Glutamatergic neuron (in vitro differentiated cells): ENCODE data around the gene PTPRCAP. TPM values are rescaled to one million over a fixed set of nuclear protein-coding genes. Genes with fewer than 3 reads are reported as not detected.

Source experiments
- DNase-seq: peaks from one replicate; pipeline ENCODE4 v3.0.0; 2022
- H3K27ac Mint-ChIP-seq: one replicate; pipeline ENCODE4 v1.8.0; 2020; ENCODE audit warnings: mild to moderate bottlenecking, mixed read lengths, inconsistent platforms; ENCODE audit not compliant: unreplicated experiment
- H3K27me3 Mint-ChIP-seq: one replicate; pipeline ENCODE4 v1.8.0; 2020; ENCODE audit warnings: mild to moderate bottlenecking, moderate library complexity, mixed read lengths, inconsistent platforms; ENCODE audit not compliant: unreplicated experiment
- H3K36me3 Mint-ChIP-seq: one replicate; pipeline ENCODE4 v1.8.0; 2020; ENCODE audit warnings: mild to moderate bottlenecking, mixed read lengths, inconsistent platforms; ENCODE audit not compliant: unreplicated experiment
- H3K4me1 Mint-ChIP-seq: one replicate; pipeline ENCODE4 v1.8.0; 2020; ENCODE audit warnings: mild to moderate bottlenecking, low read depth, mixed read lengths, inconsistent platforms; ENCODE audit not compliant: unreplicated experiment
- H3K4me3 Mint-ChIP-seq: one replicate; pipeline ENCODE4 v1.8.0; 2020; ENCODE audit warnings: mild to moderate bottlenecking, mixed read lengths, inconsistent platforms; ENCODE audit not compliant: unreplicated experiment
- H3K9me3 Mint-ChIP-seq: one replicate; pipeline ENCODE4 v1.8.0; 2020; ENCODE audit warnings: mild to moderate bottlenecking, moderate library complexity, mixed read lengths, inconsistent platforms; ENCODE audit not compliant: unreplicated experiment
- total RNA-seq: library from RNA; stranded (reverse); fragmentation: NEBNext Ultra II Directional; extraction: Animal tissue kit (Norgen Biotek cat#: 25700); gene quantifications from one replicate; pipeline ENCODE4 v1.2.1, GENCODE V29; 2021; ENCODE audit not compliant: unreplicated experiment
- TF ChIP-seq, protein P1 (sequence below): fragments of 200-600 bp; sonication (generic); IDR thresholded peaks from one replicate; pipeline ENCODE4 v1.5.0; 2021; ENCODE audit not compliant: partially characterized antibody, unreplicated experiment

PTPRCAP gene
- total RNA-seq, 1 donor from 2014 or later = 2.1 TPM

DNA sequence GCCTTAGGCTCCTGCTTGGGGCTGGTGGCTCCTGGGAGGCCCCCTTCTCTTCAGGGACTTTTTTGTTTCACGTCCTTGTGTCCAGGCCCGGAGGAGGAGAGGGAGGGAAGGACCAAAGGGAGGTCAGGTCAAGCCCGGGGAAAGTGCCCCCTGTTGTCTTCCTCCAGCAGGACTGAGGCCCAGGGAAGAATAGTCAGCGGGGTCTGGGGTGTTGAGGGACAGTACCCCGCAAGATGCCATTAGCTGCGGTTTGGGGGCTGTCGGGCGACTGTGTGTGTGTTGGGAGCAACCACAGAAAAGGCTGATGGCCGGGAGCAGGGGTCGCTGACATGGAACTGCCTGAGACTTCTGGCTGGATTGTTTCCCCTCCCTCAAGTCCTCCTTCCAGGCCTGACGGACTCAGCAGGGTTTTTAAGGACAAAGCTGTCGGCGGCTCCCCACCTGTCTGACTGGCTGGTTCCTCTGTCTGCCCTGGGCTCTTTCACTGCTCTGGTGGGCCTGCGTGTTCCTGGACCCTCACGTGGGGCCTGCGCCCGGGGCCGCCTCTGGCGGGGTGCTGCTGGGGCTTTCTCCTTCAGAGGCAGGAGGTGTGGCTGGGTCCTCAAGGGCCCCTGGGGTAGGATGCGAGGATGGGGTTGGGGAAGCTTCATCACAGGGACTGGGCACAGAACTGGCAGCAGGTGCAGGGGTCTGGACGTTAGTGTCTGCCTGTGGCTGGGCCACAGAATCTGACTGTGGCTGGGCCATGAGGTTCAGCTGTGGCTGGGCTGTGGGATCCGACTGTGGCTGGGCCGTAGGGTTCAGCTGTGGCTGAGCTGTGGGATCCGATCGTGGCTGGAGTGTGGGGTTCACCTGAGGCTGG, 13.5 kb upstream of the PTPRCAP start:
- Mint-ChIP-seq H3K27me3 (peaks cover 16% of the 10 kb centered on the region), H3K4me3 (no peak overlapping the region), H3K36me3 (no peaks in the 10 kb centered on the region), H3K27ac (peak overlapping the region; percentile 43), H3K4me1 (peaks cover 4% of the 10 kb centered on the region), H3K9me3 (peaks cover 10% of the 10 kb centered on the region)
- TF ChIP-seq, protein P1, sequence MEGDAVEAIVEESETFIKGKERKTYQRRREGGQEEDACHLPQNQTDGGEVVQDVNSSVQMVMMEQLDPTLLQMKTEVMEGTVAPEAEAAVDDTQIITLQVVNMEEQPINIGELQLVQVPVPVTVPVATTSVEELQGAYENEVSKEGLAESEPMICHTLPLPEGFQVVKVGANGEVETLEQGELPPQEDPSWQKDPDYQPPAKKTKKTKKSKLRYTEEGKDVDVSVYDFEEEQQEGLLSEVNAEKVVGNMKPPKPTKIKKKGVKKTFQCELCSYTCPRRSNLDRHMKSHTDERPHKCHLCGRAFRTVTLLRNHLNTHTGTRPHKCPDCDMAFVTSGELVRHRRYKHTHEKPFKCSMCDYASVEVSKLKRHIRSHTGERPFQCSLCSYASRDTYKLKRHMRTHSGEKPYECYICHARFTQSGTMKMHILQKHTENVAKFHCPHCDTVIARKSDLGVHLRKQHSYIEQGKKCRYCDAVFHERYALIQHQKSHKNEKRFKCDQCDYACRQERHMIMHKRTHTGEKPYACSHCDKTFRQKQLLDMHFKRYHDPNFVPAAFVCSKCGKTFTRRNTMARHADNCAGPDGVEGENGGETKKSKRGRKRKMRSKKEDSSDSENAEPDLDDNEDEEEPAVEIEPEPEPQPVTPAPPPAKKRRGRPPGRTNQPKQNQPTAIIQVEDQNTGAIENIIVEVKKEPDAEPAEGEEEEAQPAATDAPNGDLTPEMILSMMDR = no peak
- DNase-seq = no peak

DNA sequence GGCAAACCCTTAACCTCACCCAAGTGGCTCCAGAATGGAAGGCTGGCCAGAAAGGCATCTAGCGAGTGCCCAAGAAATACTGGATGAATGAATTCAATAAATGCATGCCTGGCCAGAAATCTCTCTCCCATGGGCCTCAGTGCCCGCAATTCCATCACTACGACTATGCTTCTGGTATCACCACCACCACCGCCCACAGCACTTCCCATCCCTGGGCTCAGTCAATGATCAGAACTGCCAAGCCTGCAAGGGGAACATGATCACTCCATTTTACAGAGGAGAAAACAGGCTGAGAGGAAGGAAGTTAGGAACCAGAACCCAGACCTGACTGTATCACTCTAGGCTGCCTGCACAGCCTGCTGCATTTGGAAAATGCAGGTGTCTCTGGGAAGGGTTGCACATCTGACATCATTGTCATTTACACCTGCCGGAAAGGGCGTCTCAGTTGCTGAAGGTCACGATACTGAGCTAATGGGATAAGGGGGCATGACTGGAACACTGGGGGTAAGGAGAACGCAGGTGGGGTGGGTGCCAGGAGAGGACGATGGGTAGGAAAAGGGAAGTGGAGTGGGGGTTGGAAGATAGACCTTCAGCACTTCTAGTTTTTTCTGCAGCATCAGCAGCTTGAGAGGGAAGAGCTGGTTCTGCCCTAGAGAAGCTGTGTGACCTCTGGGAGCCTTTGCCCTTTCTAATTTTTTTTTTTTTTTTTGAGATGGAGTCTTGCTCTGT, 11.8 kb upstream of the PTPRCAP start:
- peak overlapping the region; percentile 48 for H3K27ac Mint-ChIP-seq
- peaks cover 14% of the 10 kb centered on the region for H3K27me3 Mint-ChIP-seq
- H3K36me3 Mint-ChIP-seq = no peaks in the 10 kb centered on the region
- no peak for DNase-seq
- TF ChIP-seq, protein P1 = no peak
- peaks cover 4% of the 10 kb centered on the region for H3K4me1 Mint-ChIP-seq
- H3K4me3 Mint-ChIP-seq = no peak overlapping the region
- peaks cover 10% of the 10 kb centered on the region for H3K9me3 Mint-ChIP-seq

DNA sequence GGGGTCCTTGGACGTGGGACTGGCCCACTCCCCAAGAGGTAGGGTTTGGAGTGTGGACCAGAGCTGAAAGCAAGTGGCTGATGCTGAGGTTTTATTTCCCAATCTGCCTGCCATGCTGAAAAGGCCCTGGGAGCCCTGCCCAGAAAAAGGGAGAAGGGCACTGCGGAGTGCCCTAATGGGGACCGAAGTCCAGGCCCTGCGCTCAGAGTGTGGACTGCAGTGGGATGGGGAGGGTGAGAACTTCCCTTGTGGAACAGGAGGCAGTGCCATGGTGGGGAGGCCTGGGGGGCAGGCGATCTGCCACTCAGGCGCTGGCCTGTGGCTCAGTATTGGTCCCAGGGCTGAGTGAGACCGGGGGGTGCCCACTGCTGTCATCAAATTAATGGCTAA, 10.7 kb upstream of the PTPRCAP start:
- Mint-ChIP-seq H3K9me3 (peaks cover 11% of the 10 kb centered on the region), H3K27me3 (peaks cover 13% of the 10 kb centered on the region), H3K36me3 (no peaks in the 10 kb centered on the region), H3K27ac (no peak overlapping the region), H3K4me1 (peaks cover 4% of the 10 kb centered on the region), H3K4me3 (no peak overlapping the region)
- TF ChIP-seq, protein P1 = no peak
- no peak for DNase-seq

DNA sequence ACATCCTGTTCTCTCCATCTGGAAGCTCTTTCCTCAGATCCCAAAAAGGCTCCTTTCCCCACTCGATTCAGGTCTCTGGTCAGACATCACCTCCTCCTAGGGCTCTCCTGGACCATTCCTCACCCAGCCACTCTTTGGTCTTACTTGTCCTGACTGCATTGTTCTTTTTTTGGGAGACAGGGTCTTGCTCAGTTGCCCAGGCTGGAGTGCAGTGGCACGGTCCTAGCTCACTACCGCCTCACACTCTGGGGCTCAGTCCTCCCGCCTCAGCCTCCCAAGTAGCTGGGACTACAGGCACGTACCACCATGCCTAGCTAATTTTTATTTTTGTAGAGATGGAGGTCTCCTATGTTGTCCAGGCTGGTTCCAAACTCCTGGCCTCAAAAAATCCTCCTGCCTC, 8.0 kb upstream of the PTPRCAP start:
- Mint-ChIP-seq H3K4me3 (no peak overlapping the region), H3K27me3 (peaks cover 19% of the 10 kb centered on the region), H3K9me3 (peaks cover 5% of the 10 kb centered on the region), H3K36me3 (no peaks in the 10 kb centered on the region), H3K27ac (no peak overlapping the region), H3K4me1 (peaks cover 4% of the 10 kb centered on the region)
- TF ChIP-seq, protein P1 = no peak
- DNase-seq = no peak
